ENCODE results near the gene ACO2. TPM values are rescaled to one million over a fixed set of nuclear protein-coding genes. Genes with fewer than 3 reads are reported as not detected.

ACO2 gene
- total and polyA plus RNA-seq, 2 of the 4 experiments (the other 2 are of a cell fraction) = 71.3 to 72.9 TPM

- H2BK20ac ChIP-seq (ENCODE audit: low read depth, low read length) = no peak overlapping the region
- WGBS, 2 experiments (ENCODE audit: extremely low coverage in 2 of 2, insufficient read length in 1 of 2) = 83% methylated on average over 4 of the region's 8 CpGs; no CpG with 5 or more reads in 1 of the 2 experiments
- H4K20me1 ChIP-seq (ENCODE audit: insufficient read depth, low read length) = peaks cover 46% of the 10 kb centered on the region
- no peak overlapping the region for H4K8ac ChIP-seq (ENCODE audit: low read depth in 2 of 2, low read length in 2 of 2)
- no peak overlapping the region for H2BK5ac ChIP-seq (ENCODE audit: low read depth, low read length, poor library complexity, severe bottlenecking)
- H2AFZ ChIP-seq (replicated peaks; ENCODE audit: low read length, poor library complexity) = no peak overlapping the region
- TF ChIP-seq CTCF (conservative IDR thresholded peaks at IDR 0.05; ENCODE audit: low read depth, low read length) = no peak
- no peak for TF ChIP-seq FOS (IDR thresholded peaks at IDR 0.05; ENCODE audit: low read depth, low read length)
- TF ChIP-seq ELK1 (IDR thresholded peaks at IDR 0.05; ENCODE audit: borderline replicate concordance, low read depth, low read length) = no peak
- TF ChIP-seq MAZ (IDR thresholded peaks at IDR 0.05; ENCODE audit: borderline replicate concordance, low read depth, low read length) = no peak
- no peak for TF ChIP-seq NFE2L2 (IDR thresholded peaks at IDR 0.05; ENCODE audit: low read depth, low read length)
- no peak for TF ChIP-seq CEBPB (IDR thresholded peaks at IDR 0.05; ENCODE audit: low read depth, low read length)
- no peak for TF ChIP-seq MAFK (IDR thresholded peaks at IDR 0.05; ENCODE audit: low read depth, low read length)
- no peak for TF ChIP-seq RFX5 (IDR thresholded peaks at IDR 0.05; ENCODE audit: low read depth, low read length)
- no peak for TF ChIP-seq MXI1 (IDR thresholded peaks at IDR 0.05; ENCODE audit: borderline replicate concordance, low read depth, low read length)
- TF ChIP-seq CHD1 (IDR thresholded peaks at IDR 0.05; ENCODE audit: low read depth, low read length) = no peak
- TF ChIP-seq BHLHE40 (IDR thresholded peaks at IDR 0.05; ENCODE audit: low read depth, low read length) = no peak
- no peak for TF ChIP-seq POLR2A (IDR thresholded peaks at IDR 0.05; ENCODE audit: low read depth, low read length)
- no peak for TF ChIP-seq RAD21 (IDR thresholded peaks at IDR 0.05; ENCODE audit: low read length)
- dilution Hi-C loops (cut with HindIII; ENCODE audit: low sequenced_read_pairs, unreplicated experiment) = no loop called here
- no peaks in the 10 kb centered on the region for H3K4me1 ChIP-seq (ENCODE audit: control insufficient read depth, insufficient read depth, low read length)
- no peak overlapping the region for H3K56ac ChIP-seq (ENCODE audit: extremely low read depth, insufficient read depth, low read length)
- intact Hi-C loops (cut with micrococcal nuclease) = no loop called here
- 0 out of 2 replicates have a peak, but pooled peaks cover 2% of the 10 kb centered on the region for H3K9me1 ChIP-seq (ENCODE audit: insufficient read depth, low read length)
- no peak overlapping the region for H3K4me3 ChIP-seq (ENCODE audit: insufficient read depth, low read depth, low read length)
- no TSS peak for BruUV-seq (replicated peaks)
- H3K14ac ChIP-seq (replicated peaks; ENCODE audit: low read depth, low read length) = no peak overlapping the region
- CTCF ChIA-PET = no interaction called here
- no peak overlapping the region for H3K4ac ChIP-seq (ENCODE audit: low read depth, low read length)
- no peak overlapping the region for H3K9ac ChIP-seq (ENCODE audit: low read depth, low read length)
- no peak overlapping the region for H3K4me2 ChIP-seq (ENCODE audit: low read depth, low read length)
- in situ Hi-C loops (cut with MboI; ENCODE audit: low sequenced_read_pairs) = no loop called here
- H2AK9ac ChIP-seq (replicated peaks; ENCODE audit: low read depth, low read length, poor library complexity) = no peak overlapping the region
- H3K18ac ChIP-seq (ENCODE audit: low read depth, low read length) = no peak overlapping the region
- H4K5ac ChIP-seq (ENCODE audit: low read depth, low read length) = no peak overlapping the region
- POLR2A ChIA-PET (ENCODE audit: unreplicated experiment) = no interaction called here
- no peak overlapping the region for H4K91ac ChIP-seq (ENCODE audit: insufficient read depth, low read depth, low read length)
- H3K23ac ChIP-seq (ENCODE audit: low read depth, low read length) = no peak overlapping the region
- H3K79me1 ChIP-seq (ENCODE audit: low read depth in 1 of 2, low read length in 2 of 2) = peaks cover 17 to 64% of the 10 kb centered on the region in 2 experiments
- DNase-seq = no peak
- H3K36me3 ChIP-seq (ENCODE audit: control insufficient read depth, insufficient read depth, low read length) = peaks cover 44% of the 10 kb centered on the region
- ATAC-seq (ENCODE audit: low read depth) = no peak
- no peaks in the 10 kb centered on the region for H3K9me3 ChIP-seq (ENCODE audit: control insufficient read depth, insufficient read depth, low read length)
- H2AK5ac ChIP-seq (ENCODE audit: low read depth, low read length) = no peak overlapping the region
- no peaks in the 10 kb centered on the region for H3K27me3 ChIP-seq (ENCODE audit: control insufficient read depth, insufficient read depth, low read length)
- no peak overlapping the region for H2BK120ac ChIP-seq (ENCODE audit: low read depth, low read length)
- H2BK15ac ChIP-seq (ENCODE audit: low read depth, low read length) = no peak overlapping the region
- no peak overlapping the region for H3K27ac ChIP-seq (ENCODE audit: insufficient read depth, low read length)
Observed at GRCh38 chr22:41534219-41534618, 65.3 kb downstream of the ACO2 start.
